ENCODE data around the gene SLIT2.
A peak's percentile ranks its signal among the peaks of the same experiment; 100 is the strongest.

The SLIT2 gene

DNA sequence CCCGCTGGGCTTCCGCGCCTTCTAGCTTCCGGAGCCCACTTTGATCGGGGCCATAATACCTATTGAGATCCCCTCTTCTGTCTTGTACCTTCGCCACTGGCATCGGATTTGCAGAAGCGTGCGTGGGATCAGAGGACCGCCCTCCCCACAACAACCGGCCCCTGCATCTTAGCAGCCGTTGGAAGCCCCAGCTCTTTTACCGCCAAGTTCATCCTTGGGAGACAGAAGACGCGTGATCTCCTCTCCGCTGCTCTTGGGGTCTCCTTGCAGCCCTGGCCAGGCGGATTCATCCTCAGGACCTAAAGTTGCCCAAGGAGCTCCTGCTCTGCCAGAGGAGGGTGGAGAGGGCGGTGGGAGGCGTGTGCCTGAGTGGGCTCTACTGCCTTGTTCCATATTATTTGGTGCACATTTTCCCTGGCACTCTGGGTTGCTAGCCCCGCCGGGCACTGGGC, 1.6 kb downstream of the SLIT2 start:
- peaks cover 3% of the 10 kb centered on the region for H3K4me1 ChIP-seq (ENCODE audit: insufficient read depth, low read length)
- H3K36me3 ChIP-seq (ENCODE audit: insufficient read depth, low read length) = no peaks in the 10 kb centered on the region
- H3K27ac ChIP-seq (ENCODE audit: low read depth, low read length) = peak overlapping the region; percentile 73
- H3K9ac ChIP-seq (ENCODE audit: low read length) = no peak overlapping the region
- H3K27me3 ChIP-seq (ENCODE audit: control insufficient read depth in 1 of 2, insufficient read depth in 2 of 2, low read length in 2 of 2) = no peaks in the 10 kb centered on the region
- no peaks in the 10 kb centered on the region for H3K9me3 ChIP-seq (ENCODE audit: low read length)
- H3K4me3 ChIP-seq (ENCODE audit: low read depth in 1 of 2, low read length in 2 of 2) = peak overlapping the region; percentile 75 to 93

DNA sequence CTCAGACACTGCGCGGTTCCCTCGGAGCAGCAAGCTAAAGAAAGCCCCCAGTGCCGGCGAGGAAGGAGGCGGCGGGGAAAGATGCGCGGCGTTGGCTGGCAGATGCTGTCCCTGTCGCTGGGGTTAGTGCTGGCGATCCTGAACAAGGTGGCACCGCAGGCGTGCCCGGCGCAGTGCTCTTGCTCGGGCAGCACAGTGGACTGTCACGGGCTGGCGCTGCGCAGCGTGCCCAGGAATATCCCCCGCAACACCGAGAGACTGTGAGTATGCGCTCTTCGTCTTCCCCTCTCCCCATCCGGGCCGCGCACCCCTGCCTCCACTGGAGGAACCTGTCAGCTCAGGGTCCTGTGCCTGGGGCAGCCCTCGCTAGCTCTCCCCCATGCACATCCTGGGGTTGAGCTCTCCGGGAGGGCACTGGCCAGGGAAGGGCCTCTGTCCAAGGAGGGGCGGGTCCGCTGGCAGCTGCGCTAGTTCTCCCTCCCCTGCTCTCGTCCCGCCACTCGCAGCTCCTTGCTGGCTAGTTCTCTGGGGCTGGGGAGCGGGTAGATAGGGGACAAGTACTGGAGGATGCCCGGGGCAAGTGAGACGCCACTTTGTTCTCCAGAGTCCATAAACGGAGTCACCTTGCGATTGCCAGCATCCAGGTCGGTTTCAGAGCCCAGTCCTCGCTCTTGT, 2.2 kb downstream of the SLIT2 start:
- no peaks in the 10 kb centered on the region for H3K36me3 ChIP-seq (ENCODE audit: insufficient read depth, low read length)
- peaks cover 3% of the 10 kb centered on the region for H3K4me1 ChIP-seq (ENCODE audit: insufficient read depth, low read length)
- peak overlapping the region; percentile 73 for H3K27ac ChIP-seq (ENCODE audit: low read depth, low read length)
- H3K27me3 ChIP-seq (ENCODE audit: control insufficient read depth in 1 of 2, insufficient read depth in 2 of 2, low read length in 2 of 2) = no peaks in the 10 kb centered on the region
- H3K9ac ChIP-seq (ENCODE audit: low read length) = peak overlapping the region; percentile 69
- H3K9me3 ChIP-seq (ENCODE audit: low read length) = no peaks in the 10 kb centered on the region
- H3K4me3 ChIP-seq (ENCODE audit: low read depth in 1 of 2, low read length in 2 of 2) = peak overlapping the region; percentile 75 to 93

DNA sequence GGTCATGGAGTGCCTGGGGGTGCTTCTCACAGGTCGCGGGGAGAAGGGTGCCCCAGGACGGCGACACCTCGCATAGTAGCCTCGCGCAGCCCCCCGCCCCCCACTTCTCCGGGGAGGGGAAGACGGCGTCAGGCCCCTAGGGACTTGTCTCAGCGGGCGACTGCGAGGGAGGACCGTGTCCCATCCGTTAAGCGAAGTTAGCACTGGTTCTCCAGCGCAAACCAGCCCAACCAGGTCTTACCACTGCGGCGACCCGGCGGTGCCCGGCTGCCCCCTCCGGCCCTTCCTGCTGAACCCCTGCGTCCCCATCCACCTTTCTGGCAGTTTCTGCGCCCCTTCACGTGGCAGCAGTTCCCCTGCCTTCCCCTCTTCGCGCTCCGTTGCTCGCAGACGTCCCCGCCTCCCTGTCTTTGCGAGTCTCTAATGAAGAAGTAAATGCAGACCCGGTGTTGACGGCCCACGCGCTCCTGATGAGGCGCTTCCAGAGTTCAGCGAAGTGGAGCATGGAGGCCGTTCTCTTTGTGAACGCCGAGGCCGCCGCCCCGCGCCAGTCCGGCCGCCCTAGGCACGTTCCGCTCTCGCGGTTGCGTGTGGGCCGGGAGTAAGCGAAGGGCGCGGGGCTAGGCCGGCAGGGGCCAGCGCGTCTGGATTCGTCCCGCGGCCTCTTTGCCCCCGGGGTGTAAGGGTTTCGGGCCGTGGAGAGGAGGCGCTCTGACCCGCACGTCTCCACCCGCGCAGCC, 3.0 kb downstream of the SLIT2 start:
- no peaks in the 10 kb centered on the region for H3K9me3 ChIP-seq (ENCODE audit: low read length)
- no peaks in the 10 kb centered on the region for H3K27me3 ChIP-seq (ENCODE audit: control insufficient read depth in 1 of 2, insufficient read depth in 2 of 2, low read length in 2 of 2)
- H3K4me1 ChIP-seq (ENCODE audit: insufficient read depth, low read length) = peaks cover 3% of the 10 kb centered on the region
- H3K4me3 ChIP-seq (ENCODE audit: low read depth in 1 of 2, low read length in 2 of 2) = peak overlapping the region; percentile 75 to 93
- peak overlapping the region; percentile 73 for H3K27ac ChIP-seq (ENCODE audit: low read depth, low read length)
- peak overlapping the region; percentile 69 for H3K9ac ChIP-seq (ENCODE audit: low read length)
- no peaks in the 10 kb centered on the region for H3K36me3 ChIP-seq (ENCODE audit: insufficient read depth, low read length)

DNA sequence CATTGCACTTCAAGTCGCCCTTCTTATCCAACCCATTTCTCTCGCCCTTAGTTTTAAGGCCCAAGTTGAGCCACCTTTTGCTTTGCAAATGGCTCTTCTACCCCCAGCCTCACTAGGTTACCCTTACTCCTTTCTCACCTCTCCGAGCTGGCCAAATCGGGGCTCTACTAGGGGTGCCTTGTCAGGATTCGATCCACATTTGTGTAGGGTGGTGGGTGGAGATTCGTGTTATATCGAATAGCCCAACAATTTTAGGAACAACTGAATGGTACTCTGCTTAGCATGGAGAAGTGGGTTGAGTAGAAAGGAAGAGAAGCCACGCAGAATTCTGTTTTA, 3.5 kb downstream of the SLIT2 start:
- H3K27me3 ChIP-seq (ENCODE audit: control insufficient read depth in 1 of 2, insufficient read depth in 2 of 2, low read length in 2 of 2) = no peaks in the 10 kb centered on the region
- peaks cover 3% of the 10 kb centered on the region for H3K4me1 ChIP-seq (ENCODE audit: insufficient read depth, low read length)
- no peaks in the 10 kb centered on the region for H3K9me3 ChIP-seq (ENCODE audit: low read length)
- H3K27ac ChIP-seq (ENCODE audit: low read depth, low read length) = peak overlapping the region; percentile 73
- peak overlapping the region; percentile 75 to 93 for H3K4me3 ChIP-seq (ENCODE audit: low read depth in 1 of 2, low read length in 2 of 2)
- peak overlapping the region; percentile 69 for H3K9ac ChIP-seq (ENCODE audit: low read length)
- H3K36me3 ChIP-seq (ENCODE audit: insufficient read depth, low read length) = no peaks in the 10 kb centered on the region

DNA sequence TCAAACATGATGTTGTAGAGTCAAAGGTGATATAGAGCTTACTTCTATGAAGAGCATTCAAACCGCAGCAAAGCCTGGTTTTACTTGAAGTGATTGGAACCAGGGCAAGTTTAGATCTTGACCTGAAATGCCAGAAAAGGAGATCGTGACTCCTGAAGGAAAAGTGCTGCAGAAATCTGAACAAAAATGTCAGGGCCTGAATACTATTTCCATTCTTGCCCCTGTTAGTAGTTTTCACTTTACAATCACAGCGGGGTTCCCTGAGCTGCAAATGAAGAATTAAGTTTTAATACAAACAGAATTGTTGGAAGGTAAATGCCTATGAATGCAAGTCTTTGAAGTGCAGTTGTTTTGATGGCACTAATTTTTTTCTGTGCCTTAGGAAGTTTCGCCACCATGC, 4.1 kb downstream of the SLIT2 start:
- peak overlapping the region; percentile 22 for H3K27ac ChIP-seq (ENCODE audit: low read depth, low read length)
- peaks cover 3% of the 10 kb centered on the region for H3K4me1 ChIP-seq (ENCODE audit: insufficient read depth, low read length)
- no peaks in the 10 kb centered on the region for H3K36me3 ChIP-seq (ENCODE audit: insufficient read depth, low read length)
- no peaks in the 10 kb centered on the region for H3K9me3 ChIP-seq (ENCODE audit: low read length)
- H3K27me3 ChIP-seq (ENCODE audit: control insufficient read depth in 1 of 2, insufficient read depth in 2 of 2, low read length in 2 of 2) = no peaks in the 10 kb centered on the region
- H3K9ac ChIP-seq (ENCODE audit: low read length) = no peak overlapping the region
- H3K4me3 ChIP-seq (ENCODE audit: low read depth in 1 of 2, low read length in 2 of 2) = peak overlapping the region; percentile 75 to 93

DNA sequence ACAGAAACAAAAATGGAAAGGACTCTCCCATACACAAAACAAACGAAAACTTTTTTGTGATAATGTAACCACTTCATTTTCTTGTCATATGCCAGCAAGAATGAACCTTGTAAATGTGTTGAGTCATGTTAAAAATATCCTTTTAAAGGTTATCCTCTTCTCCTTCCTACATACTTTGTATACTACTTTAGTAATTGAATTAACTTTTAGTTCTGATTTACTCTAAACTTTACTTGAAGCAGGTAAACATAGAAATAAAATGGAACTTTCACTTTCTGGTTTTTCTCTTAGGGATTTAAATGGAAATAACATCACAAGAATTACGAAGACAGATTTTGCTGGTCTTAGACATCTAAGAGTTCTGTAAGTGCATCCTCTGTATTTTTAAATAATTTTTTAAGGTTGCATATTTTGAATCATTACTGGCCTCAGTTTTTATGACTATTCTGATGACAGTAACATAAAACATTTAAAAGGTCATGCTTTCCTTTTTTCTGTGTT, 4.7 kb downstream of the SLIT2 start:
- no peaks in the 10 kb centered on the region for H3K9me3 ChIP-seq (ENCODE audit: low read length)

DNA sequence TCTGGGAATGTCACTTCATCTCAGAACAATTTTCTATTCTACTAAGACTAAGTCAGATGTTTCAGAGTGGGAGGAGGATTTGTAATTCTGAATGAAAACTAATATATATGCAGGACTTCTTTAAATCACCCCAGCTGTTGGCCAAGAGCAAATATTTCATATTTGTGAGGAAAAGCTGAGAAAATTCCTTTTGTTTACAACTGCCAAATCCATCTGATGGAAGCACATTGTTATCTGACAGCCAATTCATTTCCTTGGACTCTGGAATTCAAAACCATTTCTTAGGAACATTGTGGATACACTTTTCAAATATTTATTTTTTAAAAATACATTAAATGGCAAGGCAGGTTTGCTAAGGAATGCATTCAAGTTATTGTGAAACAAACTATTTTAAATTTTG, 8.0 kb downstream of the SLIT2 start:
- Histone ChIP-seq H3K9ac (ENCODE audit: low read length) (no peak overlapping the region), H3K9me3 (ENCODE audit: low read length) (no peaks in the 10 kb centered on the region), H3K4me3 (ENCODE audit: low read depth in 1 of 2, low read length in 2 of 2) (no peak overlapping the region), H3K4me1 (ENCODE audit: insufficient read depth, low read length) (peaks cover 3% of the 10 kb centered on the region), H3K27me3 (ENCODE audit: control insufficient read depth in 1 of 2, insufficient read depth in 2 of 2, low read length in 2 of 2) (no peaks in the 10 kb centered on the region), H3K36me3 (ENCODE audit: insufficient read depth, low read length) (peaks cover 13% of the 10 kb centered on the region), H3K27ac (ENCODE audit: low read depth, low read length) (no peak overlapping the region)

More for the DNA sequence above, 4.7 kb downstream of the SLIT2 start:
- Histone ChIP-seq H3K27me3 (ENCODE audit: control insufficient read depth in 1 of 2, insufficient read depth in 2 of 2, low read length in 2 of 2) (no peaks in the 10 kb centered on the region), H3K4me3 (ENCODE audit: low read depth in 1 of 2, low read length in 2 of 2) (peak overlapping the region in 1 of 2 donors; percentile 93), H3K36me3 (ENCODE audit: insufficient read depth, low read length) (no peaks in the 10 kb centered on the region), H3K9ac (ENCODE audit: low read length) (no peak overlapping the region), H3K27ac (ENCODE audit: low read depth, low read length) (peak overlapping the region; percentile 22), H3K4me1 (ENCODE audit: insufficient read depth, low read length) (peaks cover 3% of the 10 kb centered on the region)

DNA sequence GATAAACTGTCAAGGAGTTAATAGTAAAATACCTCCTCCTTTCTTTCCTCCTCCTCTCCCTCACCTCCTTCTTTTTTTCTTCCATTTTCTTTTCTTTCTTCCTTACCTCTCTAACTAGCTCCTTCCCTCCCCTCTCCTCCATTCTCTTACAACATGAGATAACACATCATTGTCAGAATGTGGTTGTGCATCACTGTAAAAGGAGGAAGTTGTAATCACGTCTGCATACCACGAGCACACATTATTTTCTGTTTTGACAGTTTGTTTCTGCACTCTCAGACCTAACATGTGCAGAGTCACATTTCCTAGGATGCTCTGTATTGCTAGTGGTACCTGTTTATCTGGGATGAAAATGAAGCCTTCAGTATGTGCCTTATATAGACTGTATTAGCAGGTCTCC, 9.1 kb downstream of the SLIT2 start:
- H3K27me3 ChIP-seq (ENCODE audit: control insufficient read depth in 1 of 2, insufficient read depth in 2 of 2, low read length in 2 of 2) = no peaks in the 10 kb centered on the region
- H3K36me3 ChIP-seq (ENCODE audit: insufficient read depth, low read length) = peaks cover 13% of the 10 kb centered on the region
- H3K4me1 ChIP-seq (ENCODE audit: insufficient read depth, low read length) = peaks cover 5% of the 10 kb centered on the region
- no peaks in the 10 kb centered on the region for H3K9me3 ChIP-seq (ENCODE audit: low read length)
- no peak overlapping the region for H3K4me3 ChIP-seq (ENCODE audit: low read depth in 1 of 2, low read length in 2 of 2)
- no peak overlapping the region for H3K27ac ChIP-seq (ENCODE audit: low read depth, low read length)
- H3K9ac ChIP-seq (ENCODE audit: low read length) = no peak overlapping the region

DNA sequence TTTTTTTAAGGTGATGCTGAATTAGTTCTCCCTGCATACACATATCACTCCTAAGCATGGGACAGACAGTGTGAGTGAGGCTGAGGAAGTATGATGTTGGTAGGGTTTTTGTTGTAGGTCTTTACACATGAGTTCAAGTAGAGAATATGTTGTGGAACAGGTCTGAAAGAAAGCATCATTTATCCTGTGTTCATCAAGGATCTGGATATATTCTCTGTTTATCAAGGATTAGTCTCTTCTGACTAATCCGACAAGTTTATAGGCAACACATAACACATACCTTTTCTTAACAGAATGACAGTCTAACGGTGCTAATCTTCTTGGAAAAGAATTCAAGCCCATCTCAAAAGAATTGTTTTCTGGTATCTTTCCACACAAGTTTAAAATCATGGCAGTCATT, 10.5 kb downstream of the SLIT2 start:
- no peak overlapping the region for H3K4me3 ChIP-seq (ENCODE audit: low read depth in 1 of 2, low read length in 2 of 2)
- H3K9me3 ChIP-seq (ENCODE audit: low read length) = no peaks in the 10 kb centered on the region
- H3K27ac ChIP-seq (ENCODE audit: low read depth, low read length) = no peak overlapping the region
- H3K36me3 ChIP-seq (ENCODE audit: insufficient read depth, low read length) = peaks cover 13% of the 10 kb centered on the region
- H3K4me1 ChIP-seq (ENCODE audit: insufficient read depth, low read length) = peaks cover 12% of the 10 kb centered on the region
- H3K9ac ChIP-seq (ENCODE audit: low read length) = no peak overlapping the region
- no peaks in the 10 kb centered on the region for H3K27me3 ChIP-seq (ENCODE audit: control insufficient read depth in 1 of 2, insufficient read depth in 2 of 2, low read length in 2 of 2)

DNA sequence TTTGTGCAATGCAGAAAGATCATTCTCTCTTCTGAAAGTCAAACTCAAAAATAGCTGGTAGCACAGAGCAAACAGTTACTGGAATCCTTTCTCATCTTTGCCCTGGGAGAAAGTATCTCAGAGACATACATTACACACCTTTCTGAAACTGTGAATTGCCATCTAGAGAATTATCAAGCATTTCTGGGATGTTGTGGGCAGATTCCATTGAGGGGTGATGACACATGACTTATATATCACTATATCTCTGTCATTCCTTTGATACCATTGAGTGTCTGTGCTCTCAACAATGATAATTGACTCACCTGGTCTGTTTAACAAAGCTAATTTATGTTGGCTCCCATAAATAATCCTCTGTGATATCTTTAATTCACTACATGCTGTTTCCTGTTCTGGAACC, 13.0 kb downstream of the SLIT2 start:
- no peak overlapping the region for H3K27ac ChIP-seq (ENCODE audit: low read depth, low read length)

DNA sequence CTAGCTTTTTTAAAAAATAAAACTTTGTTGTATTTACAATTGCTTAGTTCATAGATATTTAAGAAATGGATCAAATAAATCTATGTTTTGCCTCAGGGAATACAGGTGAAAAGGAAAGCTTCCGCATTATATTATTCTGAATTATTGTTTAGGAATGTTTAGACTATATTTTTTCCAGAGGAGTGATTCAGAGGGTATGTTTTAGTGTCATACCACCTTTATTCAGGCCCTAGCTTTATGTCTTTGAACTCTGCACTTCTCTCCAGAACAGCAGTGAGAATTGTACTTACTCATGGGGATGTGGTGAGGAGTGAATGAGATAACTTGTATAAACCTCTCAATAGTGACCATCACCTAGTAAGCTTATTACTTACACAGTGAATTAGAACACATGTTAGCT, 14.0 kb downstream of the SLIT2 start:
- Histone ChIP-seq H3K9me3 (ENCODE audit: low read length) (no peaks in the 10 kb centered on the region), H3K9ac (ENCODE audit: low read length) (no peak overlapping the region), H3K36me3 (ENCODE audit: insufficient read depth, low read length) (peaks cover 16% of the 10 kb centered on the region), H3K27ac (ENCODE audit: low read depth, low read length) (no peak overlapping the region), H3K4me3 (ENCODE audit: low read depth in 1 of 2, low read length in 2 of 2) (no peak overlapping the region), H3K4me1 (ENCODE audit: insufficient read depth, low read length) (peaks cover 16% of the 10 kb centered on the region), H3K27me3 (ENCODE audit: control insufficient read depth in 1 of 2, insufficient read depth in 2 of 2, low read length in 2 of 2) (no peaks in the 10 kb centered on the region)

More for the DNA sequence above, 13.0 kb downstream of the SLIT2 start:
- H3K36me3 ChIP-seq (ENCODE audit: insufficient read depth, low read length) = peaks cover 16% of the 10 kb centered on the region
- peaks cover 10% of the 10 kb centered on the region for H3K4me1 ChIP-seq (ENCODE audit: insufficient read depth, low read length)
- no peak overlapping the region for H3K4me3 ChIP-seq (ENCODE audit: low read depth in 1 of 2, low read length in 2 of 2)
- no peak overlapping the region for H3K9ac ChIP-seq (ENCODE audit: low read length)
- no peaks in the 10 kb centered on the region for H3K27me3 ChIP-seq (ENCODE audit: control insufficient read depth in 1 of 2, insufficient read depth in 2 of 2, low read length in 2 of 2)
- H3K9me3 ChIP-seq (ENCODE audit: low read length) = no peaks in the 10 kb centered on the region

All from muscle layer of colon (tissue), 2 donors.